Measurements from ENCODE around the gene LYSMD1.
"Not testable (repeated sequence)": the region's sequence is repeated elsewhere in the genome, so short reads cannot be mapped to it uniquely, and the experiment has no call there.

LYSMD1 gene, protein sequence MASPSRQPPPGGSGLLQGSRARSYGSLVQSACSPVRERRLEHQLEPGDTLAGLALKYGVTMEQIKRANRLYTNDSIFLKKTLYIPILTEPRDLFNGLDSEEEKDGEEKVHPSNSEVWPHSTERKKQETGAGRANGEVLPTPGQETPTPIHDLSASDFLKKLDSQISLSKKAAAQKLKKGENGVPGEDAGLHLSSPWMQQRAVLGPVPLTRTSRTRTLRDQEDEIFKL

DNA sequence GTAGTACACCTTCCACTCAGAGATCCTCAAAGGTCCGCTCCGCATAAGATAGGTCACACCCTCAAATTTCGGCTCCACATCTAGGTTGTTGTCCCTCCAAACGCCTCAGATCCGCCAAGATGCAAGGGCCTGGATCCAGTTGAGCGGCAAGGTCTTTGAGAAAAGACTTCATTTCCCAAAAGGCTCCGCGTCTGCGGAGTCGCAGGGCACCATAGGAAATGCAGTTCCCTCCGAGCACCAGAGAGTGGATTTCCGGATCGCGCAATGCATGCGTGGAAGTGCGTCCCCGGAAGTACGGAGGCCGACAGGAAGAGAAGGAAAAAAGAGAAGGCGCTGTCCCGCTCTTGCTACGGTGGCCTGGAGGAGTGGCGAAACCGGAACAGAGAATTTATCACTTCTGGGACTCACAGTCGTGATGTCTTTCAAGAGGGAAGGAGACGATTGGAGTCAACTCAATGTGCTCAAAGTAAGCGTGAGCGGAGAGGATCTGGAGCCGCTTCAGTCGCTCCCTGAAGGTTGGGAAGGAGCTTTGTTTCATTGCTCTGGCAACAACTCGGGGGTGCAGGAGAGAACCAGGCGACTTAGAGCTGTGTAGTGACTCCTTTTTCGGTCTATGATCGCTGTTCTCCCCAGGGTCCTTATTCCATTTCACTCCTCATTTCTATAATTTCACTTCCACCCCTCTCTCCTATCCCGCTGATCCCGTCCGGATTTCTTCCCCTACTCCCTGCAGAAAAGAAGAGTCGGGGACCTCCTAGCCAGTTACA lies at the start of gene LYSMD1, which contains the start of gene SCNM1:
Gene LYSMD1 (minus strand): TSS at position 165 of the 767 bp plus-strand sequence. CDS start 644 bp downstream, outside the sequence.
Gene SCNM1 (plus strand): TSS at position 407 of the 767 bp plus-strand sequence. CDS start 9 bp downstream, at position 416.
- DNase-seq: peak; percentile 94

DNA sequence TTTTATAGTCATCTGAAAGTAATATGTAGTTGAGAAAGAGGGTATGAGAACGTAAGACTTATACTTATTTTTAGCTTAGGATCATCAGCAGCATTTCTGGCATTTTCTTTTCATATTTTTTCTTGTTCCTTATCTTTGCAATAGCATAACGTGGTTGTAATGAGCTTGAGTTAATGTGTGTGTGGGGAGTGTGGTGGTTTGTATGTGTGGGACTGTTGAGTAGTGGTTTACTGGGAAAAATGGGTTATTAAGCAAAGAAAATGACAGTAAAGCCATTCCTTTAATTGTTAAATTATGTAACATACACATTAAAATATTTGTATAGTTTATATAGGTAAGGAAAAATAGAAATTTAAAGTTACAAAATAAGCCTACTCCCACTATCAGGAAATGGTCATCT lies 47.9 kb upstream of the LYSMD1 start:
- no peak for DNase-seq

DNA sequence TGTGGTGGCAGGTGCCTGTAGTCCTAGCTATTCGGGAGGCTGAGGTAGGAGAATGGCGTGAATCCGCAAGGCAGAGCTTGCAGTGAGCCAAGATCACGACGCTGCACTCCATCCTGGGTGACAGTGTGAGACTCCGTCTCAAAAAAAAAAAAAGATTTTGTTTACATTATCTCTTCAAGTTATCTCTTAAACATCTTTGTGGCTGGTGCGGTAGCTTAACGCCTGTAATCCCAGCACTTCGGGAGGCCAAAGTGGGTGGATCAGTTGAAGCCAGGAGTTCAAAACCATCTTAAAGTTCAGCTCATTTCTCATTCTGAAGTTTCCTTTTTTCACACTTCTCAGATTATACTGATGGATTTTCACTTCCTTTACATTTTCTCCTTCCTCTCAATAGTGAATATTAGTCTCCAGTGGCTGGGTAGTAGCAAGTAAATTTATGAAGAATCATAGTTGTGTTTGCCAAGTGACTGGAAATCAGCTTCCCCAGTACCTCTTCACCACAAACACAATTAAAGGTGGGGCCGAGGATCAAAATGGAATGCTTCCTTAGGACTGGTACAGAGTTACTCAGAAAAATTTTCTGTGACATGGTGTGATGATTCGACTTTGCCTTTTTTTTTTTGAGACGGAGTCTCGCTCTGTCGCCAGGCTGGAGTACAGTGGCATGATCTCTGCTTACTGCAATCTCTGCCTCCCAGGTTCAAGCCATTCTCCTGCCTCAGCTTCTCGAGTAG lies 46.4 kb upstream of the LYSMD1 start:
- no peak for DNase-seq

DNA sequence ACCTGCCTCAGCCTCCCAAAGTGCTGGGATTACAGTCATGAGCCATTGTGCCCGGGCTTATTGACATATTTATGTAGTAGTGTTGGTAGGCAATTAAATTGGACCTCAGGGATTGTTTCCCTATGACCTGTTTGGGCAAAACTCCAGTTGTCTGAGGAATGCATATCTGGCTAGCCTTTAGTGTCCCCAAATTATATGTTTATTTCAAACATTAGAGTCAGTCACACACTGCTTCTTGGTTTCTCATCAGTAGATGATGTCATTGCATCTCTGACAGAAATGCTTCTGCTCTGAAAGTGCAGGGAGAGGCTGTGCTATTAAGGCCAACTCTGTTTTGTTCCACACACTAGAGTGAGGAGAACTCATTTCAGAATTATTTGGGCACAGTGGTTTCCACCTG lies 45.1 kb upstream of the LYSMD1 start:
- no peak for DNase-seq

DNA sequence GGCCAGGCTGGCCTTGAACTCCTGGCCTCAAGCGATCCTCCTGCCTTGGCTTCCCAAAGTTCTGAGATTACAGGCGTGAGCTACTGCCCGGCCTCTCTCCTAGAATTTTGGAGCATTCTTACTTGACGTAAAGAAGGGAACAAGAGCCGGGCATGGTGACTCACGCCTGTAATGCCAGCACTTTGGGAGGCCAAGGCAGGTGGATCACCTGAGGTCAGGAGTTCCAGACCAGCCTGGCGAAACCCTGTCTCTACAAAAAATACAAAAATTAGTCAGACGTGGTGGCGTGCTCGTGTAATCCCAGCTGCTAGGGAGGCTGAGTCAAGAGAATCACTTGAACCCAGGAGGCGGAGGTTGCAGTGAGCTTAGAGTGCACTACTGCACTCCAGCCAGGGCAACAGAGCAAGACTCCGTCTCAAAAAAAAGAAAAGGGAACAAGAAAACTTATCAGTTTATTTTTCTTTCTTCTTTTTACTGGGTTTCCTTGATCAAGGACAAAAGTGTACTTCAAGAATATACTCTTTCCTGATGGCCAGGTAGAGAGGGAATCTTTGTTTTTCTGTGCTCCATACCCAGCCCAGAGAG lies 39.8 kb upstream of the LYSMD1 start:
- not testable (repeated sequence) for DNase-seq

DNA sequence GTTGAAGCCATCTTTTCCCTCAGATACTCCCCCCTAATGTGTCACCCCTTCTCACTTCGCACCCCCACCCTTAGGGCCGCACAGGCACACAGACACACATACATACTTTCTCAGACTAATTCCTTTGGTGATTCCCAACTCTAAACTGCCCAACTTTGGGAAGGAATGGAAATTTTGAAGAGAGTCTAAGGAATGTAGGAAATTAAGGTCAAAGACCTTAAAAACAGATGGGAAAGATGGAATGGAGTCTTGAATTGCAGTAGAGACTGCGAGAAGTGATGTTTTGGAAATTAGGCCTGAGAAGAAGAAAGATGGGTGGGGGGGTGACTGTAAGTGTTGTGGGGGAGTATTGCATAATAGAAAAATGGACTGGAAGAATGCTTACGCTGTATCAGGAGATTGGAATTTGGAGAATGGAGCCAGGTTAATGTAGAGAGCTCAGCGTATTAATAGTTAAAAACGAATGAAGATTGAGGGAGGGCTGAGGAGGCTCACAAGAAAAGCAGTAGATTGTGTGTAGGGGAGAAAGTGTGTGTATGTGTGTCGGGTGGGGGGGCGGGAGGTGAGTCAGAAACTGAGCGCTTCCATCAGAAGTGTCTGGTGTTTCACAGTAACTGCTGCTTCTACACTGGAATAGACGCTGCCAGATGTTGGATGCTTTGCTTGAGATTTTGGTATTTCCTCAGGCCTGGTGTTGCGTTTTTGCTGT lies 34.3 kb upstream of the LYSMD1 start:
- no peak for DNase-seq

DNA sequence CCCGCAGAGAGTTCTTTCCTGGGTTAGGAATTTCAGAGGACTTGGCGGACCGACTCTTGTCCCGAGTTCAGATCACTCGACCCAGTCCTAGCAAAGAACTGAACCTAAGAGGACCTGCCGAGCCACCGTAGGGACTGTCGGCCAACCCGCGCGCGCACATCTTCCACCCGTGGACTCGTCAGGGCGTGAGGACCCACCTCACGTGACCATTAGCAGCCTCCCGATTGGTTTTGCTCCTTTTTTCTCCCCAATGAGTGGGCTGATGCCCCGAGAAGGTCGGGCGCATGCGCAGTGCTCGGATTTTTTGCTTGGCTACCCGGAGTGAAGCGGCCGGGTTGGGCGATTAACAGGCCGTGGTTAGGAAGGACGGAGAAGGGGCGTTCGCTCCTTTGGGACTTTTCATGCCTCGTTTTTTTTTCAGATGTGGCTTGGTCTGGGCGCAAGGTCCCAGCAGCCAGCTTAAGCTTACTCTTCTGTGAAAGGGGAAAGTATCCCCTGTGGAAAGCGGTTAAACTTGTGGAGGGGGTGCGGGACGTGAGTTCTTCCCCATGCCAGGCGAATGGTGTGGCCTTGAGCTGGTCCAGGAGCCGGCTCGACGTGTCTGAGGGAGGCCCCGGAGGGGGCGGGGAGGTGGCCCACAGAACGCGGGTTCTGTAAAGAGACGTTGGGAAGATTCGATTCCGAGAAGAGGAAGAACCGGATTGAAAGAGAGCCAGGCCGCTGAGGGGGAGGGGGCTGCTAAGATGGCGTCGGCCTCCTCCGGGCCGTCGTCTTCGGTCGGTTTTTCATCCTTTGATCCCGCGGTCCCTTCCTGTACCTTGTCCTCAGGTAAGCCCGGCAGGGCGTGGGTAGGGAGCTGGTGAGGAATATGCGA lies 32.8 kb upstream of the LYSMD1 start, which contains the start of gene PIP5K1A:
Gene PIP5K1A (plus strand): TSS at position 299 of the 874 bp plus-strand sequence. CDS start 445 bp downstream, at position 744.
- peak; percentile 95 for DNase-seq

DNA sequence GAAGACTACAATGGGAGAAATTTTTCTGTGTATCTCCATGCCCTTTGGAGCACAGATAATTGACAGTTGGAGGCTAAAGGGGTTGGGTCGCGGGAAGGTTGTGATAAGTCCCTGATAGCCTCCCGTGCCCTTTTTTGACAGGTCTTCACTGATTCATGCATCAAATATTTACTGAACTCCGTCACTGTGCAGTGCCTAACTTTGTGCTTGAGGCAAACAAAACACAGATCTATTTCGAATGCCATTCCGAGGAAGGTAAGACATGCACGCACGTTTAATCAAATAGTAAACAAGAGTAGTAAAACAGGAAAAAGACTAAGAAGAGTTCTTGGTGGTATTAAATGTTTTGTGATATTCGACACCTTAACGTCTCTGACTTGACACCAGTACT lies 32.2 kb upstream of the LYSMD1 start:
- no peak for DNase-seq

DNA sequence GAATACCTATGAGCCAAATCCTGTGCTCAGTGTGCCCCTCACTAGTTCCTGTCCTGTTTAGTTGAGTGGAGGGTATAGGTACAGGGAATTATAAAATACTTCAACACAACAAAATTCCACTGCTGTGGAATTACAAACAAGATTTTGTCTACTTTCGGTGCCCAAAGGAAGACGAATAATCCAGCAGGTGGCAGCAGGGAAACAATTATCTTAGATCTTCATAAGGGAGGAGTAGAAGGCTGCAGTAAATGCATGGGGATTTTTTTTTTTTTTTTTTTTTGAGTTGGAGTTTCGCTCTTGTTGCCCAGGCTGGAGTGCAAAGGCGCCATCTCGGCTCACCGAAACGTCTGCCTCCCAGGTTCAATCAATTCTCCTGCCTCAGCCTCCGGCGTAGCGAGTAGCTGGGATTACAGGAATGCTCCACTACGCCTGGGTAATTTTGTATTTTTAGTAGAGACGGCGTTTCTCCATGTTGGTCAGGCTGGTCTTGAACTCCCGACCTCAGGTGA lies 30.6 kb upstream of the LYSMD1 start:
- no peak for DNase-seq

DNA sequence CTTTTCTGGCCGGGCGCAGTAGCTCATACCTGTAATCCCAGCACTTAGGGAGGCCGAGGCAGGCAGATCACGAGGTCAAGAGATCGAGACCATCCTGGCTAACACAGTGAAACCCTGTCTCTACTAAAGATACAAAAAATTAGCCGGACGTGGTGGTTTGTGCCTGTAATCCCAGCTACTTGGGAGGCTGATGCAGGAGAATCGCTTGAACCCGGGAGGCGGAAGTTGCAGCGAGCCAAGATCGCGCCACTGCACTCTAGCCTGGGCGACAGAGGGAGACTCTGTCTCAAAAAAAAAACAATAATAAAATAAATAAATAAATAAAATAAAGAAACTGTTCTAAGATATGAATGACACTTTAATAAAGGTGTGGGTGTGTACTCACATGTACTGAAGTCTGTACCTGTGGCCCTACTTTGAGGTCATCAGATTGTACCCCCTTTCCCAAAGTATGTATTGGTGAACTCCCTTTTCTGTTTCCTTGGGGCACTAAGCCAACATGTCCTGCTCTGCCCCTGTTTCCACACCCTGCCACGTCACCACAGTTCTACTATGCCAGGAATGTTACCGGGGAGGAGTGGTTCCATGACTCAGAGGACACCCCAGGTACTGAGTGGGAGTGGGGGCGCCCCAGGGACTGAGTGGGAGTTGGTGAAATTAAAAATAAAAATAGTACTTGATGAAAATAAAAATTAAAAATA lies 29.3 kb upstream of the LYSMD1 start:
- not testable (repeated sequence) for DNase-seq

DNA sequence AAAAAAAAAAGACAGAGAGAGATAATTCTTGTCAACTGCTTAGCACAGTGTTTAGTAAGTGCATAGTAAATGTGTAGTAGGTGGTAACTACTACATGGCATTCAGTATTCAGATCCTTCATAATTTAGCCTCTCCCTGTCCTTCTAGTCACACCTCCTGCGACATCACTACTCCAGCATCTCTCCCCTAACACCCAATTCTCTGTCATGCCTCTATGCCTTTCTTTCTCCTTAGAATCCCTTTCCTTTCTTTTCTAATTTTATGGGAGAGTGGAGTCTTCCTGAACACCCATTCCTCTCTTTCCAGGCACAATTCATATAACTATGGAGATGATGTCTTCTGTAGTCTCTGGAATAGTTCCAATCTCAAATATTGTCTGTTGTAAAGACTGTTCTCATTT lies 28.2 kb upstream of the LYSMD1 start:
- DNase-seq: no peak

DNA sequence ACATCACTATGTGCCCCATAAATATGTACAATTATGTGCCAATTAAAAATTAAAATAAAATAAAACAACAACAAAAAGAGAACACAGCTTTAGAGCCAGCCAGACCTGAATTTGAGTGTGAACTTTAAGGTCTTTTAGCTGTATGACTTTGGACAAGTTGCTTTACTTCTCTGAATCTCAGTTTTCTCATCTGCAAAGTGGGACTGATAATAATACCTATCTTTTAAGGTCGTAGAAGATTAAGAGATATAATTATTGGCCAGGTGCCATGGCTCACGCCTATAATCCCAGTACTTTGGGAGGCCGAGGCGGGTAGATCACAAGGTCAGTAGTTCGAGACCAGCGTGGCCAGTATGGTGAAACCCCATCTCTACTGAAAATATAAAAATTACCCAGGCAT lies 27.6 kb upstream of the LYSMD1 start:
- DNase-seq: no peak

DNA sequence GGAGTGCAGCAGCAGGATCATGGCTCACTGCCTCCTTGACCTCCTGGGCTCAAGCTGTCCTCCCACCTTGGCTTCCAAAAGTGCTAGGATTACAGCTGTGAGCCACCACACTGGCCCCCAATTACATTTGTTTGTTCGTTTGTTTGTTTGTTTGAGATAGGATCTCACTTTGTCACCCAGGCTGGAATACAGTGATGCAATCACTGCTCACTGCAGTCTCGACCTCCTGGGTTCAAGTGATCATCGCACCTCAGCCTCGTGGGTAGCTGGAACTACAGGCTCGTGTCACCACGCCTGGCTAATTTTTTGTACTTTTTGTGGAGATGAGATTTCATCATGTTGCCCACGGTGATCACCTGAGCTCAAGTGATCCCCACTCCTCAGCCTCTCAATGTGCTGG lies 26.3 kb upstream of the LYSMD1 start:
- DNase-seq: no peak

DNA sequence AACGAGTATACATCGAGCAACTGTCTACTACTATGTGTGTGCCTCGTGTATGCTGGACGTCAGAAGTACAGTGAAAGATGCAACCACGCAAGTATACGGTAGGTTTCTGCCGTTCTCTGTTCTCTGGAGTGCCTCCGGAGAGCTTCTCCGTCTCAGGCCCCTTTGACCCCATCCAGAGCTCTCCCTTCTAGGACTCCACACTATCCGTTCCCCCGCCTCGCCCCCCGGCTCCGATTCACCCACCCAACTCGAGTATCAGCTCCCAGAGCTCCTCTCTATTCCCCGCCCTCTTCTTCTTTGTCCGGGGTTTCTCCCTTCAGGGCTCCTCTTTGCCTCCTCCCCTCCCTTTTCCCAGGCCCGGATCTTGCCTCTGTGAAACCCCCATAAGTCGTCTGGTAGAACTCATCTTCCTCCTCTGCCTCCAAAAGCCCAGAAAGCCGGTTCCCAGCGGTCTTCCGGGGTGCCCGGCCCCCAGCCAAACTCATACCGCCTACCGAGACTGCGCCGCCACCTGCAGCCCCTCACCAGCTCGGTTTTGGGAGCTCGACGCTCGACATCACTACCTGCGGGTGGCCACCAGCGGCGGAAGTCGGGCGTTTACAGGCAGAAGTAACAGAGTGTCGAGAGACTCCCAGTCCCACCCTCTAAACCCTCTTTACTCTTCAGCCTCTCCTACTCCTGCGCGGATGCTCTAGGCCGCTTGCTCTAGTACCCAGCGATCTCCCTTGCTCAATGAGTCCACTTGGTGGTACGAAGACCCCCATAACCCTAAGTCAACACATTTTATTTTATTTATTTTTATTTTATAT lies 24.1 kb upstream of the LYSMD1 start, which contains the start of gene VPS72:
Gene VPS72 (minus strand): TSS at position 561 of the 809 bp plus-strand sequence. CDS start 76 bp downstream, at position 485.
- DNase-seq: peak; percentile 79

DNA sequence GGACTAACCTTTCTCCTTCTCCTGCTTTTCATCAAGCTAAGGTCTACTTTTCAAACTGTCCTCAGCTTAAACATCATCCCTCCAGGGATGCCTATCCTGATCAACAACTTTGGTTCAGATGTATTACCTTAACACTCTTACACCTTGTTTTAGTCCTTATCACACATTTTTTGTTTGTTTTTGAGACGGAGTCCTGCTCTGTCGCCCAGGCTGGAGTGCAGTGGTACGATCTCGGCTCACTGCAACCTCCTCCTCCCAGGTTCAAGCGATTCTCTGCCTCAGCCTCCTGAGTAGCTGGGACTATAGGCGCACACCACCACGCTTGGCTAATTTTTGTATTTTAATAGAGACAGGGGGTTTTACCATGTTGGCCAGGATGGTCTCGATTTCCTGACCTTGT lies 23.0 kb upstream of the LYSMD1 start:
- DNase-seq: not testable (repeated sequence)

DNA sequence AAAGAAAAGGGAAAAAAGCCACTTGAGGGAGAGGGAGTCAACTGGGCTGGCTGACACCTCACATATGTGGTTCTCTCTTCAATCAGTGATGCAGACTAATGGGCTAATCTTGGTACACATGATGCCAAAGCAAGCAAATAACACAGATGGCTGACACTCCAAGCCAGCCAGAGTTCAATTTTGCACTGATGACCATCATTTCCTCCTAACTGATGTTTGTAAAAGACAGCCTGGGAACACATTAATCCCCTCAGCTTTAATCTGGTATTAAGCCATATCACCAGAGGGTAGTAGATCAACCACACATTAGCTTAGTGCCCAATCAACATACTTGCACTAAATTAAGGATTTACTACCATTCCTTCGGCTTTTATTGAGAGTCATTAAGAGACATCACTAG lies 21.5 kb upstream of the LYSMD1 start:
- no peak for DNase-seq

DNA sequence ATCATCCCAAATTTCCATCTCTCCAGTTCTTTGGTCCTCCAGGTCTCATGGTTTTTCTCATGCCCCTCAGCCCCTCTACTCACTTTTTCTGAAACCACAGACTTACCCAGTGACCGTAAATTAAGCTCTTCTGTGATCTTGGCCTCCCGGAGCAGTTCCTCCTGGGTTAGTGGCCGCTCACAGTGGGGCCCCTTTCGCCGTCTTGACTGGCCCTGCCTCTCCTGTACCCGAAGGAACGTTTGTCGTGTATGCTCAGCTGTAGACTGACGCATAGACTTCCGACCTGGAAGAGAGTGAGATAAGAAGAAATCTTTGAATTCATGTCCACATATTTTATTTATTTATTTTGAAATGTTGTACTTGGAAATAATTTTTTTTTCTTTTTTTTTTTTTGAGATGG lies 18.5 kb upstream of the LYSMD1 start:
- no peak for DNase-seq

DNA sequence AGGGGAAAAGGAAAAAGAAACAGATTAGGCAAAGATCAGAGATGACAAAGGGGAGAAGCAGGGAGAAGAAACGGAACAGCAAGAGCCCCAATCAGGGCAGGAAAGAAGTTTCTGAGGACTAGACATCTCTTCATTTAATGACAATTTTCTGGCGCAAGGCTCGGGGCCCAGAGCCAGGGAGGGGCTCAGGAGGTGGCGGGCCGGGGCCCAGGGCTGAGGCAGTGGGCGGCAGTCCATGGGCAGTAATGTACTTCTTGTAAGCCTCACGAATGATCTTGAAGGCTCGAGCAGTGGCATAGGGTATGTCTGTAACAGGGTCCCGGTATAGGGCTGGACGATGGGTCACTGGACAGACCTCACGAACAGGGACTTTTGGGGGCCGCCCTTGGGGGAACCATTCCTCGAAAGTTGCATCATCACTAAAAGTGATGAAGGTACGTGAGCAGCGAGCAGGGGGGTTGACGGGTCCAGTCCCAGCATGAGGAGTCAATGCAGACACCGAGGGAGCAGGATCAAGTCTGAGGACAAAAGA lies 10.9 kb upstream of the LYSMD1 start:
- DNase-seq: no peak

DNA sequence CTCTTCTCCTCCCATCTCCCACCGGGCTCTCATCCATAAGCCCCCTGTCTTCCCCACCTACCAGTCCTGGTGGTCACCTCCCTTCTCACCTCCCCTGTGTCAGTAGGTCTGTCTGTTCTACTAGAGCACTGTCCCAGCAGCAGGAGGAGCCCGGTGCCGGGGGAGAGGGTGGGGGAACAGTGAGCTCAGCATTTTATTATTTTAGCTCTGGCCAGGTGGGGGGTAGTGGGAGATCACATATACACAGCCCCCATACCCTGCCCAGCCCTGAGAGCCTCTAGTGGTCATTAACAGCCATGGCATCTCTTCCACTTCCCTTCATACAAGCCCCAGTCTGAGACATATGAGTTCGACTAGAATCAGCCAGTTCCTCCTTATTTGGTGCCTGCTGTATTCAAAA lies 10.2 kb upstream of the LYSMD1 start, which contains the start of gene TMOD4:
Gene TMOD4 (minus strand): TSS at position 119 of the 400 bp plus-strand sequence. CDS start 1,106 bp downstream, outside the sequence.
- DNase-seq: no peak

Data from activated effector memory CD4-positive, alpha-beta T cell treated with Interleukin-2 at 50 U/mL for 16 hours (primary cell).